Midbrain (tissue), 1 donor: ENCODE data around the gene ARFGAP1.
A peak's percentile ranks its signal among the peaks of the same experiment; 100 is the strongest.

Experiments used
- DNase-seq: peaks from one replicate; lab custom pipeline; 2025; lab: John Stamatoyannopoulos, UW

ARFGAP1 gene

DNA sequence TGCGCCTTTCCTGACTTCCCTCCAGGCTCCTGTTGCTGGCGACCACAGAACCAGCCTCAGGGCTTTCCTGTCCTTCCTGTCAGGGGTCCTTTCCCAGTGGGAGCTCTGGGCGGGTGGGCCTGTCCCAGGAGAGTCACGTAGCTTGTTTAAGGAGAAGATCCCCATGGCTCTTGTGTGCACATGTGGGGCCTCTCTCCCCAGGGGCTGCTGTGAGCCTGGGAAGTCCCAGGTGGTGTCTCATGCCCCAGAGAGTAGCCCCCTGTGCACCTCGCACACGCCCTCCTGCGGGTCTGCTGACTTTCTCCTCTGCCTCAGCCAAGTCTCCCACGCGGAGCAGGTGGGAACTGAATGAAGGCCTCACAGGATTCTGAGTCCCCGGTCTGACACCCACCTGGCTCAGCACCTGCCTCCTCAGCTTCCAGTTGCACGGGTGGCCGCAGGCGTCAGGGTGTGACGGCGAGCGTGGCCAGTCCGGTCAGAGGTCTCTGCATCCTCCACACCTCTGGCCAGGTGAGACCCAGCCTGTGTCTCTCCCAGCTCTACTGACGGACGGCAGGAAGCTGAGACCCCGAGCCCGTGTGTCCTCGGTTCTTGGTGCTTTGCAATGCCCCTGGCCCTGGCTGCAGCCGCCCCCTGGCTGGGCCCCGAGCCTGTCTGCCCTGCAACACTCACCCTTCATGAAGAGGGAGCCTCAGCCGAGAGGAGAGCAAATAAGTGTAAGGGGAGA lies 12.7 kb upstream of the ARFGAP1 start:
- DNase-seq, result no peak

DNA sequence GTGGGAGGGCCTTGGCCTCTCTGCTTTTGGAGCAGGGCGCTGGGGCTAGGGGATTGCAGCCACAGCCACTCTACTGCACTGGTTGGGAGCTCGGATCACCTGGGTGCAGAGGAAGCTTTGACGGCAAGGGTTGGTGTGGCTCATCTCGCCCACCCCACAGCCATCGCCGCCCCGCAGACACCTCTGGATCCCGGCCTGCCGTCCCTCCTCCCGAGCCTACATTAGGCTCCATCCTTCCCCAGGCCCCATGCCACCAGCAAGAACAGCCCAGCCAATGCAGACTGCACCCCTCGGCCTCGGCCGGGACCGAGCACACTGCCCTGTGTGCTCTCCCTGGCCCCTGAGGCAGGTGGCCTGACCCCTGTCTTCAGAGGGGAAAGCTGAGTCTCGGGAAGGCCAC lies 12.1 kb upstream of the ARFGAP1 start:
- DNase-seq, result no peak

DNA sequence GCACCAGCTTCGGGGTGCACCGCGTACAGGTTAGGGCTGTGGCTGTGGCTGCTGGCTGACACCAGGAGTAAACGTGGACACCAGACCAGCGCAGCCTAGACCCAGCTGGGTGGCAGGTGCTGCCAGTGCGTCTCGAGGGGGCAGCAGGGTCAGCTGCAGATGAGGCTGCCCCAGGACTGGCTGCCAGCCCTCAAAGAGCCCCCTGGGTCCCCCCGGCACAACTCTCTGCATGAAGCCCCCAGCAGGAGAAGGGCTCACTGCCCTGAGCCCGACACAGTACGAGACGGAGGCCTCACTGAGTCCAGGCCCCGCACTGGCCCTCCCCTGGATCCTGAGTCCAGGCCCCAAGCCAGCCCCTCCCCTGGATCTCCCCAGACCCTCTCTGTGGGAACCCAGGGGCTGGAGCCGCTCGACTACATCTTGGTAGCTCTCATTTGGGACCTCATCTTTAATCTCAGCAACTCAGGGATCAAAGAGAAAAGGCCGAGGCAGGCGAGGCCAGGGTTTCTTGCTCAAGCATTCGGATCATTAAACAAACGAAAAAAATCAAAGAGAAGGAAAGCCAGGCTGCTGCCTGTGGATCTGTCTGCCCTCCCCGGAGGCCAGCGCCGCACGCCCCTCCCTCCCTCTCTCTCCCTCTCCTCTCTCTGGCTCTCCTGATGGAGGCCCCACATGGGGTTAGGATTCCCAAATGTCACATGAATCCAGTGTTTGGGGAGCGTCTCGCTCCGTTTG lies 11.4 kb upstream of the ARFGAP1 start:
- DNase-seq, result peak; percentile 39

DNA sequence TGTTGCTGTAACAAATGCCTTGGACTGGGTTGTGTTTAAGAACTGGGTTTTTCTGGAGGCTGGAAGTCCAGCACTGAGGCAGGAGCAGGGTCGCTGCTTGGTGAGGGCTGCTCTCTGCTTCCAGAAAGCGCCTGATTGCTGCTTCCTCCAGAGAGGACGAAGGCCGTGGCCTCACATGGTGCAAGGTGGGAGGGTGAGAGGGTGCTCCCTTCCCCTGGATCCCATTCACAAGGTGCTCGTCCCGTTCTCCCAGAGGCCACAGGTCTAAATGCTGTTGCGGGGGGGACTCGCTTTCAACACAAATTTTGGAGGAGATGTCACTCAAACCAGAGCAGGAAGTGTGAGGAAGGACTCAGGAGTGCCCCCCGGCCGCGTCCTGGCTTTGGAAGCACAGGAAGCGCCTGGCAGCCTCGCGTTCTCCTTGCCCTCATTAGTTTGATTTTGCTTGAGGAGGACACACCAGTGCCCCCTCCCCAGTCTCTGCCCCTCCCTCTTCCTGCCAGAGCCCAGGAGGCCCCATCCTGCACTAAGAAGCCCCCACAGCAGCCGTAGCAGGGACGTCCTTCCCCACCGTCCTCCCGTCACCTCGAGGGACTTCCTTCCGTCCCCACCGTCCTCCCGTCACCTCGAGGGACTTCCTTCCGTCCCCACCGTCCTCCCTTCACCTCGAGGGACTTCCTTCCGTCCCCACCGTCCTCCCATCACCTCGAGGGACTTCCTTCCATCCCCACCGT lies 10.7 kb upstream of the ARFGAP1 start:
- no peak for DNase-seq

DNA sequence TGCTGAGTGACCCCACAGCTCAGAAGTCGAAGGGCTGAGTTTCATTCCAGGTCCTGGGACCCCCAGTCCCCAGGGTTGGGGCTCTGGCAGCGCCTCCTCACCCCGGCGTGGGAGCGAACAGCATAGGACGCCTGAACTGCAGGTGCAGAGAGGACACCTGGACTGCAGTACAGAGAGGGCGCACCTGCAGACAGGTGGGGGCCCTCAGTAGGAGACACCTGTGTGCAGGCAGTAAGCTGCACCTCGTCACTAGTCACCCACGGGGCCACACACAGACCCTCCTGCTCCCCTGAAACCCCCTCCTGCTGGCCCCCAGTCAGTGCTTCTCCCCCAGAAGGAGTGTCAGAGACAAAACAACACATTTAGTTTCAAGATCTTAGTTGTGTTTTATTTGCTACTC lies 9.8 kb upstream of the ARFGAP1 start:
- no peak for DNase-seq

DNA sequence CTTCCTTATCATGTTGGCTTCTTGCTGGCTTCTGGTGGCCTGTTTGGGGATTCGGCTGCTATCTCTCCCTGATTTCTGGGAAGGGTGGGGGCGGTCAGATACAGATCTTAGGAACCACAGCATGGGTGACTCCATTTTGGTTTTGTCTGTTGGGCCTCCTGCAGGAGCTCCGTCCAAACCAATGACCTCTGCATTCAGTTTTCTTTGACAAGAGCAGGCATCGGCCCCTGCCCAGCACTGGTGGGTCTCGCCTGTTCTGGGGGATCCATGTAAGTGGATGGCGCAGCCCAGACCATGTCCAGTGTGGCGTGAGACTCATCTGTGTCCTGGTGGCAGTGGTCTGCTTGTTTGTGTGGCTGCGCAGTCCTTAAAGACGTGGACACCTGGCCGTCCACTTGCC lies 8.6 kb upstream of the ARFGAP1 start:
- no peak for DNase-seq

DNA sequence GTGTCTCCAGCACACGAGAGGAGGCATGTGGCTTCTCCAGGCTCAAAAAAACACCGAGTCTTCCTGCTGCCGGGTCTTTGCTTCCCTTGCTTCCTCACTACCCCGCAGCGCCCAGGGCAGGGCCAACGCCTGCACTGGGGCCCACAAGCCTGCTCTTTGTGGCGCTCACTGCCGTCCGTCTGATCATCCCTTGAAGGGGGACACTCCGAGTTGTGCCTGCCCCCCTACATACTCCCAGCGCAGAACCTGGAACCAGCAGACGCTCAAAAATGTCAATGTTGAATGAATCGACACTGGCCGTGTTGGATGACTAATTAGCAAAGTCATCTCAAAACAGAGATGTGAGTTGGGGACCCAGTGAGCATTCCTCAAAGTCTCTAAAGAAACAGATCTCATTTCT lies 8.1 kb upstream of the ARFGAP1 start:
- peak; percentile 2 for DNase-seq

DNA sequence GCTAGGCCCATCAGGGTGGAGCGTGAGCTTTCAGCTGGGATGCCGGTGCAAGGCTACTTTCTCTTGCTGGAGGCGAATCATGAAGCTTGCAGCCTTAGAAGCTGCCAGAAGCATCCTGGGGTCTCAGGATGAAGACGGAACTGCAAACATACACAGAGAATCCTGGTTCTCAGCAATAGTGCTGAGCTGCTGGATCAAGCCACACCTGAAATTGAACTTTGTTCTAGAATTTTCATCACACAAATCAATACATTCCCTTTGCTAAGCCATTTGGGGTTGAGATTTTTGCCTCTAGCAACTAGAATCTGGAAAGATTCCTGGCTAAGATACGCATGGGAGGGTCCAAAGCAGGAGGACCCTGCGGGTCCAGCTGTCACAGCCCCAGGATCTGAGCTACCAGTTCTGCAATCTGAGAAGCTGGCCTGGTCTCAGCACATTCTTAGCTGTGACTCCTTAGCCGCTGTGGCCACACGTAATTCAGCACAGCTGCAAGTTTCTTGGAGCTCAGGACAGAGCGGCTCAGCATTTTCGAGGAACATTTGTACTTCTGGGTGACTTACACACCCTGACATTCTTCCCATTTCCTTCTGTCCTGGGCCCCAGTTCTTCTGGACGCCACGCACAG lies 6.6 kb upstream of the ARFGAP1 start:
- DNase-seq, result no peak

DNA sequence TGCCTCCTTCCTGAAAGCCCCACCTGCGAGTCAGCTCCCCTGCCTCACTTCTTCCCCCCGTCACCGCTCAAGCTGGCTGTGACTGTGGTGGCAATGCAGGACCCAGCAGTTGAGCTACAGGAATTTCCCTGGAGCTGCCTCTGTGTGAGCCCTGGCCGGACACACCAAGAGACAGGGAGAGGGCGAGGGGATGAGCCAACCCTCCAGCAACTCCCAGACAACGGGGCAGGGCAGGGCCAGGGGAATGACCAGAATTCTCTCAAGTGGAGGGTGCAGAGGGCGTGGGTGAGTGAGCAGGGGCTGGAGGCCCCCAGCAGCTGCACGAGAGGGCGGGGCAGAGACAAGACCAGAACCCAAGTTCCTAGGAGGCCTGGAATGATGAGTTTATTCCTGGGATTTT lies 4.9 kb upstream of the ARFGAP1 start:
- no peak for DNase-seq

DNA sequence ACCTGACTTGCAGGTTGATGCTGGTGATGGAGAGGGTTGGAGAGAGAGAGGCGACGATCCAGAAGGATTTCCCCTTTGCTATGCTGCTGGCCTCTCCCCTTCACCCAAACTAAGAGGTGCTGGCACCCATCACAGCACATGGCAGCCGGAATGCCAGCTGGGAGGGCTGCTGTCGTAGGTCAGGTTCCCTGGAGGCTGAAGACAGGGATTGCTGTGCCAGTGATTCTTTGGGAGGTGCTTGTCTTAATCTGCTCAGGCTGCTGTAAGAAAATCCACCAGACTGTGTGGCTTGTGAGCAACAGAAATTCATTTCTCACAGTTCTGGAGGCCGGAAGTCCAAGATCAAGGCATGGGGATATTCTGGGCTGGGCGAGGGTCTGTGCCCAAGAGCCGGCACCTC lies 4.4 kb upstream of the ARFGAP1 start:
- no peak for DNase-seq

DNA sequence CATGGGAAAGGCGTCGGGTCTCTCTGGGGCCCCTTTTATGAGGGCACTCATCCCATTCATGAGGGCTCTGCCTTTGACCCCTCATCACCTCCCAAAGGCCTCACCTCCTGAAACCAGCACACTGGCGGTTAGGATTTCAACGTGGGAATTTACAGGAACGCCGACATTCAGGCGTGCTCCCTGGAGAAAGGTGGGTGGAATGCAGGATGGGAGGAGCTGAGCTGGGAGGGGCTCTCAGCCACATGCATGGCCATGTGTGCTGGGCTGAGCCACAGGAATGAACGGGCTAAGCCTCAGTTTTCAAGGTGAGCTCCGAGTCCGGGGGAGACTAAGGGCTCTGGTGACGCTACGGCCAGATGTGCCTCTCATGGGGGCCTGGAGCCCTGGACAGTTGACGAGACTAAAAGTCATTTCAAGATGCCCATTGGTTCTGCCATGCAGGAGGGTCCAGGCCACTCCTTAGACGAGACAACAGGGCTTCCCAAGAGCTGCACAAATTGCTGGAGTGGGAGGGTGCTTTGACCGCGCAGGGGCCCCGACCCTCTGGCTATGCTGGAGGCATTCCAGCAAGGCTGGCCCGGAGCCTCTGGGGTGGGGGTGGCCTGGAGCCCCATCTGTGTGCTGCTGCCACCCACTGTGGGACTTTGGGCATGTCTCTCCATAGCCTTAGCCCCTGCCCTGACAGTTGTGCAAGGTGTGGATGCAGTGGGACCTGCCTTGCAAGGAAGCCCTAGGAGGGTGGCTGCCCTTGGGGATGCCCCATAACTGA lies 3.8 kb upstream of the ARFGAP1 start:
- no peak for DNase-seq

DNA sequence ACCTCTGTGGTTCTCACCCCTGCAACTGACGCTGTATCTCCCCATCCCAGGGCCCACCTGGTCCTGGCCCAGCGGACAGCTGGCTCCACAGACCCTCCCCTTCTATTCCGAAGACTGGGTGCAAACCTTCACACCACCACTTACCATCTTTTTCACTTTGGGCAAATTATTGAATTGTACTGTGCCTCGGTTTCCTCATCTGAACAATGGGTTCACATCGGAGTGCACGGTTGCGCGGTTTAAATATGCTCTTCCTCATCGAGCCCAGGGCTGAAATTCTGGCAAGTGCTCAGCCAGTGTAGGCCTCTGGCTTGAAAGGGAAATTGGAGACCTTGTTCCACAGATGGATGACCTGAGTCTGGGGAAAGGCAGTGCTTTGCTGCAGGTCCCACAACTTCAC lies 2.9 kb upstream of the ARFGAP1 start:
- DNase-seq, result no peak

DNA sequence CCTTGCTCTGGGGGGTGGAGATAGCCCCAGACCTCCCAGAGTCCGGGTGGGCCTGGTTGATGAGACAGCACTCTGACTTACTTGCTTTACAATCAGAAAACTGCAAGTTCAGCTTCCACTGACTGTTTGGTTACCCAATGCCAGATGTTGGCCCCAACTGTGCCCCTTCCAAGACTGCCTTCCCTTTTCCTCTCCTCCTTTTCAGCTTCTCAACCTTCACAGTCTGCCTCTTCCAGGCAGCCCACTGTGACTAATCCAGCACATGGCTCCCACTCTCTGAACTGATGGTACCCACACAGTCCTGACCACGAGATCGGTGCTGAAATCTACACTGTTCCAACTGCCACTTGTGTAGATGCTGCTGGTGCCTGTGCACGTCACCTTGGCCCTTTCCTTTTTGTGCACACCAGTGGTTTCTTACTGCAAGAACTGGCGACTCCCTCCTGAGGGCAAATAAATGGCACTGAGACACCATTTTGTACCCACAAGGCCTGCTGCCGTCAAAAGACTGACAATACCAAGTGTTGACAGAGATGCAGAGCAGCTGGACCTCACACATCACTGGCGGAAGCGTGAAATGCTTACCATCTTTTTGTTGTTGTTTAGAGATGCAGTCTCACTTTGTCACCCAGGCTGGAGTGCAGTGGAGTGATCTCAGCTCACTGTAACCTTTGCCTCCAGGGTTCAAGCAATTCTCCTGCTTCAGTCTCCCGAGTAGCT lies 1.8 kb upstream of the ARFGAP1 start:
- DNase-seq, result no peak

DNA sequence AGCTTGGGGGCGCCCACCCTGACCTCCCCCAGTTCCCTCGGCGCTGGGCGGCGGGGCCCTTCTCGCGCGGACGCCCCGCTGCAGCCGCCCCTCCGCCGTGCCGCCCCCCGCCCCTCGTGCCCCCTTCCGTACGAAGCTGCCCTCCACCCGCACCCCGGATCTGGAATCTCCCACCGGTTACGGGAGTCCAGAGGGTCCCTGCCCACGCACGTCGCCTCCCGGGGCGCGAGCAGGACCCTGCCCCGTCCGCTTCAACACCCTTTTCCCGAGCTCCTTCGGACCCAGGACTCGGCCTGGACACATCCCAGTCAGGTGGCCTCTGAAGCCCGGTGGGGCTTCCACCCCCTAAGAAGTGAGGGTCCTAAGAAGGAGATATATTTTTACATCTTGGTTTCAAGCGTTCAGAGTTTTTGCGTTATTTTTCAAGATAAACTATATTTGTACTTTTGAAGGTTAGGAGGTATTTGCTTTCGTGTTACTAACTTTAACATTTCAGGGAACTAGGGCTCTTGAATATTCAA lies 506 bp downstream of the ARFGAP1 start:
- no peak for DNase-seq

DNA sequence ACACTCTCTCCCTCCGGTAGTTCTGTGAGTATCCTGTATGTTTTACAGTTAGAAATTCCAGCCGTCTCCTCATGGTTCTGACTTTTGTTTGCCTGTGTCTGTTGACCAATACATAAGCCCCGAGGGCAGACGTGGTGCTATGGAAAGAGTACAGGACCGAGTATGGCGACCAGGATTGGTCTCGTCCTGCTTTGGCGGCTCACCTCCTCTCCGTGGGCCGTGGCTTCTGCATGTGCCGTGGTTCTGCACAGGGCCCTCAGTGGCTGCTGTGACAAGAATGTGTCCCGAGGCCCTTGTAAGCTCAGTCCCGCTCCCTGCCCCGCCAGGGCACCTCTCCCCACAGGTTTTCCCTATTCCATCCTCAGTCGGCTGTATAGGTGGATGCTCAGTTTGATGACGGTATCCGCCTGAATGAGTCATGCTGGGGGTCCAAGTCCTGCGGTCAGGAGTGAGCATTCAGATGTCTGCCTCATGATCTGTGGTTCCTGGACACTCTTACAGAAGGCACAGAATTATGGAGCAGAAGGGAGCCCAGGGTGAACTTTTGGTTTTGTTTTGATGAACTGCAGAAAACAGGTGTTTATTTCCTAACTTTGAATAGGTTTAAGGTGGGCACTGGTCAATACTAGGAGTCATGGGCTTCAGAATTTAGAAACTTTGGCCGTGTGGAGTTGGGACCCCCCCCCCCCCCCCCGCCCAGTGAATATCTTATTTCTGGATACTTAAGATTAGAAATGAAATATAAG lies 1.2 kb downstream of the ARFGAP1 start:
- DNase-seq, result no peak

DNA sequence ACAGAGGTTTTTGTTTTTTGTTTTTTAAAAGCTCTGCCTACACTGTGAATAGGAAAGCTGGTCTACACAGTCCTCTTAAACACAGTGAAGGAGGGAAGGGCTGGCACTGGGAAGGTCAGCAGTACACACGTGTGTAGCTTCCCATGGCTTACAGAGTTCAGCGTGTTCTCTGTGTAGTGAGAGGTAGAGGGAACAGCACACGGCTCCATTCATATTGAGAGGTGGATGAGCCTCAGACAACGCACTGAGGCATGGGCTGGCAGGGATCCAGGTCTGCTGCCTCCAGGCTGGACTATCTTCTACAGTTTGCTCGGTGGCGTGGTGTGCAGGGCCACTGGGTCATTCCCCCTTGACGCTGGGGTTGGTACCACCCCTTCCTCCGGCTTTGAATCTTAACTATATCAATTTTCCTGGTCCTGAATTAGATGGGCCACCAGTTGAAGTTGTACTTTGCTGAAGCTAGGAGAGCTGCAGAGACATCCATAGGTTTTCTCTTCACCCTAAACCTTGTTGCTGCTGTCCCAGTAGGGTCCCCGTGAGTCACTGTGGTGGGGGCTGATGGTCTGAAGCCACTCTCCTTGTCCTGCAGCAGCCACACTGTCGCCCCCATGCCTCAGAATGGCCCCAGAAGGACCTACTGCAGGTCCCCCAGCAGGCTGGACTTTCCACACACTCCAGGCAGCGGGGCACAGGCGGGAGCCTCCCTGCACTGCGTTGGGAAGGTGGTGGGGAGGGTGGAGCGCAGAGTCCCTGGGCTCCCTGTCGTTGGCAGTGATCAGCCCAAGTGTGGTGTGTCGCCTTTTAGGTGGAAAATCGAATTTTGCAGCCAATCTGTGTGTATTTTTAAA lies 2.0 kb downstream of the ARFGAP1 start:
- no peak for DNase-seq

DNA sequence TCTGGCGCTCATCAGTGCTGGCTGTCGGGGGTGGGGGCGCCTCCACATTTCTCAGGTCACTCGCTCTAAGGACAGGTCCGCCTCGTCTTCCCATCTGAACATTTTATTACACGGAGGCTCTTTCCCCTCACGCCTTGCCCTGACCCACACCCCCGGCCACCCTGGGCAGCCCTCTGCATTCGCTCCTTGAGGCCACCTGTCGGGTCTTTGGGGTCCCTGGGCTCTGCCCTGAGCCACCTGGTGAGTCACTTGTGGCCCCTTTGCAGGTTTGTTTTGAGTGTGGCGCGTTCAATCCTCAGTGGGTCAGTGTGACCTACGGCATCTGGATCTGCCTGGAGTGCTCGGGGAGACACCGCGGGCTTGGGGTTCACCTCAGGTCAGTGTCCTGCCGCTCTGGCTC lies 3.2 kb downstream of the ARFGAP1 start:
- no peak for DNase-seq

DNA sequence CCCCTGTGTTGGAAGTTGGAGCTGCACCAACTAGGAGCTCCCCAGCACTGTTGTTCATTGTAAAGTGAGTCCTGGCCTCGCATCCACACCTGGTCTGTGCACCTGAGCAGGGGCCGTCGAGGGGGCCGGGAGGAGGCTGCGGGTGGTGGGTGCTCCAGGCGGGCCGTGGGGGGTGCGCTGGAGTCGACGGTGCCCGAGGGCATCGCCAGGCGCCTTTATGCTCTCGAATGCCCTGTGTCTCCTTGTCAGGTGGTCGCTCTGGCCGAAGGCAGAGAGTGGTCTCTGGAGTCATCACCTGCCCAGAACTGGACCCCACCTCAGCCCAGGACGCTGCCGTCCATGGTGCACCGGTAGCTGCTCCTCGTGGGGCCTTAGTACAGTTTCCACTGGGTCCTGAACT lies 4.3 kb downstream of the ARFGAP1 start:
- no peak for DNase-seq
